Measurements from ENCODE around the gene GRIN2B. TPM values are rescaled to one million over a fixed set of nuclear protein-coding genes. Genes with fewer than 3 reads are reported as not detected.

The GRIN2B gene
- total and polyA plus RNA-seq, 10 of the 15 experiments (the other 5 are each of a cell fraction or from before 2014, with no cell fraction given) = under 0.01 TPM; not detected in 9

DNA sequence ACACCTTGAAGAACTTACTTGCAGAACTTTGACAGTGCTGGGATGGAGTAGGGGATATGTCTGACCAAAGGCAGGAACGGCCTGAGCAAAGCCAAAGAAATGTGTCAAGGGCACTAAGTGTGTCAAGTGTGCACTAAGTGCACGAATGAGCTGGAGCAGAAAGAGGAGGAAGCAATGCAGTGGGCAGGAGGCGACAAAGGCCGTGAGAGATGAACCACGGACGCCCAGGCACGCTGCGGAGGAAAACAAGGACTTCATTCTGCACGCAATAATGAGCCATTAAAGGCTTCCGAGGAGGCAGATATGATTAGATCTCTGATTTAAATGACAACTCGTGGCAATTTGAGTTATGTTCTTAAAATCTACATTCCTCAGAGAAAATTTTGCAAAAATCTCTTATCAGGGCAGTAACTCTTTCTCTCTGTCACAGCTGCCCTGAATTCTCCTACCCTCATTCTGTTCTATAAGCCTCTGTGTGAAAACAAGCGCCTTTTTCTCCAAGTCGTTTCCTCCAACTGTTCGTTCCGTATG lies 25.3 kb downstream of the GRIN2B start:
- FAIRE-seq (no peak), DNase-seq (ENCODE audit: low read depth, low spot score) (no peak), ATAC-seq (no peak)
- no peak overlapping the region for H3K9ac ChIP-seq (ENCODE audit: control insufficient read depth, insufficient read depth, low read length)
- ChIA-PET SMC1A (ENCODE audit: uncharacterized antibody, unreplicated experiment) (no interaction called here), RAD21 (ENCODE audit: unreplicated experiment) (no interaction called here), CTCF (no interaction called here), POLR2A (no interaction called here)
- H3K4me2 ChIP-seq (ENCODE audit: control insufficient read depth, insufficient read depth) = no peak overlapping the region
- no peaks in the 10 kb centered on the region for H3K9me3 ChIP-seq (replicated peaks; ENCODE audit: control insufficient read depth, insufficient read depth, low read length)
- in situ Hi-C loops (cut with MboI) = no loop called here
- intact Hi-C loops (cut with micrococcal nuclease; ENCODE audit: unreplicated experiment) = no loop called here
- no TSS peak for BruUV-seq (replicated peaks)
- no peak overlapping the region for H3K4me3 ChIP-seq
- no peaks in the 10 kb centered on the region for H3K36me3 ChIP-seq (ENCODE audit: control insufficient read depth in 2 of 2, insufficient read depth in 2 of 2, low read length in 1 of 2)
- H2AFZ ChIP-seq (ENCODE audit: control insufficient read depth, low read depth, low read length) = no peak overlapping the region
- no peaks in the 10 kb centered on the region for H3K4me1 ChIP-seq (ENCODE audit: control insufficient read depth, insufficient read depth, low read length)
- H3K27me3 ChIP-seq (replicated peaks in 1 of 2; ENCODE audit: control insufficient read depth in 2 of 2, insufficient read depth in 2 of 2, low read length in 1 of 2) = no peaks in the 10 kb centered on the region; a peak in 1 of 4 replicates
- no peaks in the 10 kb centered on the region for H3K79me2 ChIP-seq (ENCODE audit: control insufficient read depth, insufficient read depth, low read length)
- no peaks in the 10 kb centered on the region for H4K20me1 ChIP-seq (ENCODE audit: control insufficient read depth, insufficient read depth)
- H3K27ac ChIP-seq (ENCODE audit: control insufficient read depth, insufficient read depth) = no peak overlapping the region
- WGBS (ENCODE audit: insufficient coverage, insufficient replicate concordance, low lambda C conversion rate, missing lambda C conversion rate) = 34% methylated on average over 15 of the region's 15 CpGs
- TF ChIP-seq GATAD2B (conservative IDR thresholded peaks at IDR 0.05; ENCODE audit: low read depth) (no peak), TCF12 (IDR thresholded peaks at IDR 0.05; ENCODE audit: low read depth, low read length) (no peak), DPF2 (IDR thresholded peaks at IDR 0.05) (no peak), STAT1 (conservative IDR thresholded peaks at IDR 0.05) (no peak), RBBP5 (conservative IDR thresholded peaks at IDR 0.05) (no peak), RB1 (IDR thresholded peaks at IDR 0.05; ENCODE audit: borderline replicate concordance) (no peak), RELA (IDR thresholded peaks at IDR 0.05; ENCODE audit: borderline replicate concordance, partially characterized antibody) (no peak)
- TF ChIP-seq, protein P1, sequence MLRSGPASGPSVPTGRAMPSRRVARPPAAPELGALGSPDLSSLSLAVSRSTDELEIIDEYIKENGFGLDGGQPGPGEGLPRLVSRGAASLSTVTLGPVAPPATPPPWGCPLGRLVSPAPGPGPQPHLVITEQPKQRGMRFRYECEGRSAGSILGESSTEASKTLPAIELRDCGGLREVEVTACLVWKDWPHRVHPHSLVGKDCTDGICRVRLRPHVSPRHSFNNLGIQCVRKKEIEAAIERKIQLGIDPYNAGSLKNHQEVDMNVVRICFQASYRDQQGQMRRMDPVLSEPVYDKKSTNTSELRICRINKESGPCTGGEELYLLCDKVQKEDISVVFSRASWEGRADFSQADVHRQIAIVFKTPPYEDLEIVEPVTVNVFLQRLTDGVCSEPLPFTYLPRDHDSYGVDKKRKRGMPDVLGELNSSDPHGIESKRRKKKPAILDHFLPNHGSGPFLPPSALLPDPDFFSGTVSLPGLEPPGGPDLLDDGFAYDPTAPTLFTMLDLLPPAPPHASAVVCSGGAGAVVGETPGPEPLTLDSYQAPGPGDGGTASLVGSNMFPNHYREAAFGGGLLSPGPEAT (IDR thresholded peaks at IDR 0.05; ENCODE audit: low read depth) = no peak
